GM12801 (cell line): ENCODE data around the gene UPK3A.

Source experiments
- CTCF ChIP-seq: IDR thresholded peaks from one replicate; pipeline ENCODE4 v1.5.1; 2011; ENCODE audit warnings: control low read depth; ENCODE audit not compliant: insufficient read length; ENCODE audit errors: extremely low read depth

Gene UPK3A

GRCh38 chr22:45239681-45240051 is 45.1 kb upstream of the UPK3A start:
- no peak for TF ChIP-seq CTCF

GRCh38 chr22:45240104-45240809 is 44.5 kb upstream of the UPK3A start:
- TF ChIP-seq CTCF = no peak

GRCh38 chr22:45240810-45241631 is 43.7 kb upstream of the UPK3A start, which contains the start of gene KIAA0930:
Gene KIAA0930, minus strand, starts transcription at chr22:45240894. Its CDS starts 191 bp downstream, at chr22:45240703.
- TF ChIP-seq CTCF = no peak

GRCh38 chr22:45242778-45243191 is 42.0 kb upstream of the UPK3A start:
- no peak for TF ChIP-seq CTCF

- TF ChIP-seq CTCF = no peak
Measured at GRCh38 chr22:45244916-45245315, 39.8 kb upstream of the UPK3A start.

- TF ChIP-seq CTCF = no peak
Measured at GRCh38 chr22:45246060-45246985, 38.4 kb upstream of the UPK3A start.
